HCT116 (cell line): ENCODE results near the gene MYLIP. TPM values are rescaled to one million over a fixed set of nuclear protein-coding genes. Genes with fewer than 3 reads are reported as not detected.

Experiments used
- ATAC-seq: fragments of 200-7000 bp; cut with Tn5 transposase; 2 replicates; pipeline ENCODE4 v1.9.1; 2020; ENCODE audit warnings: mild to moderate bottlenecking, moderate library complexity
- BruUV-seq: library from RNA; stranded (reverse); fragments of 400-500 nt; replicated peaks from 2 replicates; lab custom pipeline; 2021; lab: Mats Ljungman, UMichigan
- CTCF ChIA-PET: fragments of 300-600 bp; sonication (Branson Sonifier 250); formaldehyde crosslinking; loops from one replicate; lab custom pipeline; 2021; ENCODE audit warnings: antibody characterized with exemption; lab: Charles Lee
- POLR2A ChIA-PET: fragments of 300-600, 350-600 bp; sonication (Branson Sonifier 250); formaldehyde crosslinking; loops from one replicate; lab custom pipeline; 2021; ENCODE audit warnings: antibody characterized with exemption; lab: Charles Lee
- RAD21 ChIA-PET, 2 experiments: fragments of 300-600 bp; sonication (Branson Sonifier 250); formaldehyde crosslinking; loops; one replicate each; lab custom pipeline; 2023; ENCODE audit warnings: low total read pairs in 2 of 2; ENCODE audit not compliant: uncharacterized antibody in 2 of 2, unreplicated experiment in 2 of 2, low non-redundant PET in 1 of 2; lab: Charles Lee
- DNase-seq: peaks from one replicate; pipeline ENCODE4 v3.0.0-alpha.2; 2010; ENCODE audit warnings: low read depth, low spot score
- H2AFZ ChIP-seq: fragments of 200-600 bp; shearing (Covaris generic), sonication (generic); 2 replicates; pipeline ENCODE4 v1.6.1; 2017; ENCODE audit warnings: low read depth, mixed run types, mixed read lengths, antibody characterized with exemption, low read length; ENCODE audit not compliant: poor library complexity, severe bottlenecking
- H3K27ac ChIP-seq: 2 replicates; pipeline ENCODE4 v1.5.1; 2012; ENCODE audit warnings: low read depth, low read length
- H3K27me3 ChIP-seq: fragments of 200-600 bp; sonication (generic); 2 replicates; pipeline ENCODE4 v1.6.1; 2016; ENCODE audit warnings: mixed run types, low read length, mixed read lengths; ENCODE audit not compliant: insufficient read depth
- H3K36me3 ChIP-seq, 2 experiments: fragments of 200-500 bp in 1 of 2; fragments of 200-600 bp in 1 of 2; sonication (Bioruptor generic) in 1 of 2; sonication (generic) in 1 of 2; 2 replicates each; pipeline versions ENCODE4 v1.5.1 to v1.6.1; 2014 to 2016; ENCODE audit warnings: low read length in 2 of 2, inconsistent platforms in 1 of 2, mixed read lengths in 1 of 2, mixed run types in 1 of 2; ENCODE audit not compliant: insufficient read depth in 2 of 2, control insufficient read depth in 1 of 2
- H3K4me1 ChIP-seq, 2 experiments: fragments of 200-600 bp in 1 of 2; sonication (generic) in 1 of 2; 2 replicates each; pipeline versions ENCODE4 v1.5.1 to v1.6.1; 2012 to 2017; ENCODE audit warnings: low read length in 2 of 2, inconsistent platforms in 1 of 2, mild to moderate bottlenecking in 1 of 2, mixed read lengths in 1 of 2, mixed run types in 1 of 2, moderate library complexity in 1 of 2; ENCODE audit not compliant: insufficient read depth in 2 of 2, control insufficient read depth in 1 of 2
- H3K4me2 ChIP-seq: fragments of 200-600 bp; sonication (generic); 2 replicates; pipeline ENCODE4 v1.6.1; 2017; ENCODE audit warnings: mixed run types, low read length, mixed read lengths
- H3K4me3 ChIP-seq, 2 experiments: fragments of 200-600 bp in 1 of 2; sonication (generic) in 1 of 2; replicated peaks in 1 of 2; 2 replicates each; pipeline ENCODE4 v1.5.1; 2011 to 2016; ENCODE audit warnings: low read length in 2 of 2, control low read depth in 1 of 2, low read depth in 1 of 2, mild to moderate bottlenecking in 1 of 2, mixed read lengths in 1 of 2, mixed run types in 1 of 2
- H3K79me2 ChIP-seq: fragments of 200-600 bp; sonication (generic); 2 replicates; pipeline ENCODE4 v1.6.1; 2017; ENCODE audit warnings: mild to moderate bottlenecking, mixed run types, low read length, moderate library complexity, mixed read lengths; ENCODE audit not compliant: insufficient read depth
- H3K9ac ChIP-seq: fragments of 200-600 bp; sonication (generic); 2 replicates; pipeline ENCODE4 v1.6.1; 2016; ENCODE audit warnings: low read length, mixed read lengths
- H3K9me2 ChIP-seq: fragments of 200-600 bp; sonication (generic), shearing (Covaris generic); 2 replicates; pipeline ENCODE4 v1.6.1; 2017; ENCODE audit warnings: mixed run types, mild to moderate bottlenecking, moderate library complexity; ENCODE audit not compliant: insufficient read depth
- H3K9me3 ChIP-seq, 2 experiments: fragments of 200-500 bp in 1 of 2; fragments of 200-600 bp in 1 of 2; sonication (Bioruptor generic) in 1 of 2; sonication (generic) in 1 of 2; 2 replicates each; pipeline ENCODE4 v1.6.1; 2014 to 2017; ENCODE audit warnings: low read length in 2 of 2, mixed read lengths in 2 of 2, inconsistent platforms in 1 of 2, low read depth in 1 of 2, mild to moderate bottlenecking in 1 of 2, mixed run types in 1 of 2, moderate library complexity in 1 of 2; ENCODE audit not compliant: control insufficient read depth in 1 of 2, insufficient read depth in 1 of 2
- H4K20me1 ChIP-seq: fragments of 200-600 bp; sonication (generic), shearing (Covaris generic); 2 replicates; pipeline ENCODE4 v1.6.1; 2017; ENCODE audit warnings: mixed run types, mild to moderate bottlenecking, moderate library complexity; ENCODE audit not compliant: insufficient read depth
- ATF3 ChIP-seq: IDR thresholded peaks from 2 replicates; pipeline ENCODE4 v1.6.1; 2012
- CBX3 ChIP-seq: IDR thresholded peaks from 2 replicates; pipeline ENCODE4 v1.6.1; 2012; ENCODE audit warnings: low read depth
- CTCF ChIP-seq, 3 experiments: fragments of 200-600 bp in 1 of 3; sonication (generic) in 1 of 3; IDR thresholded peaks in 2 of 3; conservative IDR thresholded peaks in 1 of 3; 2 replicates each; pipeline ENCODE4 v1.5.1; 2012 to 2017; ENCODE audit warnings: low read depth in 2 of 3, low read length in 2 of 3, antibody characterized with exemption in 1 of 3, borderline replicate concordance in 1 of 3, control low read depth in 1 of 3, mild to moderate bottlenecking in 1 of 3, mixed read lengths in 1 of 3, mixed run types in 1 of 3, moderate library complexity in 1 of 3; ENCODE audit not compliant: insufficient read depth in 1 of 3
- ELF1 ChIP-seq: IDR thresholded peaks from 2 replicates; pipeline ENCODE4 v1.6.1; 2012; ENCODE audit warnings: low read depth, borderline replicate concordance
- EZH2phosphoT487 ChIP-seq: fragments of 200-600 bp; IDR thresholded peaks from 2 replicates; pipeline ENCODE4 v1.6.1; 2018; ENCODE audit warnings: antibody characterized with exemption, borderline replicate concordance
- JUND ChIP-seq: IDR thresholded peaks from 2 replicates; pipeline ENCODE4 v1.6.1; 2012
- MAX ChIP-seq: IDR thresholded peaks from 2 replicates; pipeline ENCODE4 v1.6.1; 2012
- POLR2A ChIP-seq: IDR thresholded peaks from 2 replicates; pipeline ENCODE4 v1.7.0; 2011; ENCODE audit warnings: borderline replicate concordance; ENCODE audit not compliant: insufficient read depth, insufficient read length; ENCODE audit errors: extremely low read depth
- POLR2AphosphoS5 ChIP-seq: IDR thresholded peaks from 2 replicates; pipeline ENCODE4 v1.6.1; 2011; ENCODE audit warnings: mild to moderate bottlenecking, low read depth, low read length, moderate library complexity
- RAD21 ChIP-seq: IDR thresholded peaks from 2 replicates; pipeline ENCODE4 v1.6.1; 2012; ENCODE audit warnings: low read depth, mild to moderate bottlenecking
- REST ChIP-seq: IDR thresholded peaks from 2 replicates; pipeline ENCODE4 v1.6.1; 2012; ENCODE audit warnings: low read depth
- SIN3A ChIP-seq: IDR thresholded peaks from 2 replicates; pipeline ENCODE4 v1.6.1; 2012; ENCODE audit warnings: low read depth
- SP1 ChIP-seq: IDR thresholded peaks from 2 replicates; pipeline ENCODE4 v1.6.1; 2012; ENCODE audit warnings: low read depth
- SRF ChIP-seq: IDR thresholded peaks from 2 replicates; pipeline ENCODE4 v1.6.1; 2012; ENCODE audit warnings: low read depth
- TCF7L2 ChIP-seq: IDR thresholded peaks from 2 replicates; pipeline ENCODE4 v1.7.0; 2011; ENCODE audit warnings: borderline replicate concordance, inconsistent platforms; ENCODE audit not compliant: insufficient read depth, insufficient read length; ENCODE audit errors: extremely low read depth
- YY1 ChIP-seq: IDR thresholded peaks from 2 replicates; pipeline ENCODE4 v1.6.1; 2011; ENCODE audit warnings: low read length, low read depth, moderate library complexity, mild to moderate bottlenecking; ENCODE audit not compliant: insufficient replicate concordance; ENCODE audit errors: extremely low read depth
- ZBTB33 ChIP-seq: IDR thresholded peaks from 2 replicates; pipeline ENCODE4 v1.6.1; 2011; ENCODE audit warnings: mild to moderate bottlenecking, low read length, moderate library complexity; ENCODE audit not compliant: insufficient replicate concordance; ENCODE audit errors: extremely low read depth
- ZFX ChIP-seq: fragments of 450-650 bp; IDR thresholded peaks from 2 replicates; pipeline ENCODE4 v1.6.1; 2017
- intact Hi-C: fragments of 100-400 bp; cut with micrococcal nuclease; formaldehyde crosslinking; loops from 2 replicates; pipeline ENCODE4 v1.10.0; 2022
- total RNA-seq: library from RNA; stranded (reverse); gene quantifications from one replicate; pipeline ENCODE4 v1.2.1, GENCODE V29; 2021; ENCODE audit not compliant: unreplicated experiment

The MYLIP gene
- total RNA-seq, 1 experiment from 2014 or later: 10.6 TPM

- peaks cover 16 to 22% of the 10 kb centered on the region in 2 experiments for H3K4me1 ChIP-seq
- H3K27ac ChIP-seq: no peak overlapping the region
- H3K4me2 ChIP-seq: no peak overlapping the region
- no peaks in the 10 kb centered on the region for H3K9me3 ChIP-seq
- H3K9me2 ChIP-seq: no peaks in the 10 kb centered on the region
- no peak overlapping the region for H3K4me3 ChIP-seq
- H3K27me3 ChIP-seq: peaks cover 8% of the 10 kb centered on the region; the same call in 1 of the 2 replicates
- RAD21 ChIA-PET: no interaction called here
- TF ChIP-seq MAX (no peak), ZBTB33 (no peak), YY1 (no peak), RAD21 (no peak), TCF7L2 (no peak), CTCF (IDR thresholded peaks at IDR 0.05 in 2 of 3, conservative IDR thresholded peaks at IDR 0.05 in 1 of 3; ENCODE audit: borderline replicate concordance in 1 of 3, insufficient read depth in 1 of 3, low read depth in 2 of 3, low read length in 2 of 3) (no peak), ELF1 (no peak), CBX3 (no peak), SRF (no peak), POLR2A (no peak), EZH2phosphoT487 (no peak), REST (no peak), ATF3 (no peak), SP1 (no peak), POLR2AphosphoS5 (no peak), SIN3A (no peak), ZFX (no peak), JUND (no peak)
- no peak overlapping the region for H2AFZ ChIP-seq
- CTCF ChIA-PET: no interaction called here
- no peak for DNase-seq
- 0 out of 4 replicates have a peak, but pooled peaks cover 0 to 2% of the 10 kb centered on the region in 2 experiments for H3K36me3 ChIP-seq
- intact Hi-C loops: no loop called here
- H3K9ac ChIP-seq: no peak overlapping the region
- POLR2A ChIA-PET: no interaction called here
- H4K20me1 ChIP-seq: no peaks in the 10 kb centered on the region
- BruUV-seq: no TSS peak
- ATAC-seq: no peak
- peaks cover 15% of the 10 kb centered on the region for H3K79me2 ChIP-seq
These were observed 2.0 kb upstream of the MYLIP start for GRCh38 chr6:16126861-16127260.
